B cell (primary cell): Measurements from ENCODE around the gene TSNAX. TPM values are rescaled to one million over a fixed set of nuclear protein-coding genes. Genes with fewer than 3 reads are reported as not detected.

Experiments used
- ATAC-seq: fragments of 200-7000 bp; cut with Tn5 transposase; one replicate; pipeline ENCODE4 v1.10.0; 2021; ENCODE audit warnings: low read depth, mild to moderate bottlenecking, moderate number of reproducible peaks, moderate library complexity
- CTCF ChIA-PET: fragments of 350-600 bp; sonication (Branson Sonifier 250); formaldehyde crosslinking; loops from one replicate; lab custom pipeline; 2021; ENCODE audit warnings: antibody characterized with exemption, inconsistent platforms; lab: Charles Lee
- POLR2A ChIA-PET: fragments of 350-600 bp; sonication (Branson Sonifier 250); formaldehyde crosslinking; loops from one replicate; lab custom pipeline; 2021; ENCODE audit warnings: antibody characterized with exemption; lab: Charles Lee
- DNase-seq: peaks from one replicate; pipeline ENCODE4 v3.0.0; 2013
- H2AFZ ChIP-seq: 2 replicates; pipeline ENCODE4 v1.6.1; 2012; ENCODE audit warnings: mild to moderate bottlenecking, low read depth, low read length; ENCODE audit not compliant: insufficient read depth, poor library complexity, severe bottlenecking
- H3K27ac ChIP-seq, 2 donors: 1 replicate in 1 of 2; 2 replicates in 1 of 2; pipeline ENCODE4 v1.5.1; 2012 to 2013; ENCODE audit warnings: low read length in 2 of 2, mild to moderate bottlenecking in 2 of 2, moderate library complexity in 1 of 2
- H3K27me3 ChIP-seq, 4 experiments: fragments of 200-600 bp in 1 of 4; sonication (generic) in 1 of 4; replicated peaks in 1 of 4; 1 replicate in 2 of 4; 2 replicates in 2 of 4; pipeline versions ENCODE4 v1.6.1 to v1.7.0; 2013 to 2016; ENCODE audit warnings: low read length in 3 of 4, mild to moderate bottlenecking in 2 of 4, mixed read lengths in 1 of 4, moderate library complexity in 1 of 4; ENCODE audit not compliant: insufficient read depth in 4 of 4, control insufficient read depth in 3 of 4; ENCODE audit errors: control extremely low read depth in 1 of 4
- H3K36me3 ChIP-seq, 2 experiments: replicated peaks in 1 of 2; 1 replicate in 1 of 2; 2 replicates in 1 of 2; pipeline versions ENCODE4 v1.6.1 to v1.7.1; 2013; ENCODE audit warnings: low read length in 1 of 2; ENCODE audit not compliant: insufficient read depth in 2 of 2, control insufficient read depth in 1 of 2; ENCODE audit errors: control extremely low read depth in 1 of 2, extremely low read depth in 1 of 2
- H3K4me1 ChIP-seq, 2 donors: fragments of 200-600 bp in 1 of 2; sonication (generic) in 1 of 2; 1 replicate in 1 of 2; 2 replicates in 1 of 2; pipeline versions ENCODE4 v1.5.1 to v1.6.1; 2013 to 2017; ENCODE audit warnings: low read length in 2 of 2; ENCODE audit not compliant: control insufficient read depth in 2 of 2, insufficient read depth in 2 of 2
- H3K4me2 ChIP-seq: replicated peaks from 2 replicates; pipeline ENCODE3; 2012; ENCODE audit warnings: mild to moderate bottlenecking, low read depth, low read length; ENCODE audit not compliant: poor library complexity, severe bottlenecking
- H3K4me3 ChIP-seq, 5 experiments: fragments of 200-600 bp in 1 of 5; sonication (generic) in 1 of 5; 1 replicate in 3 of 5; 2 replicates in 2 of 5; pipeline versions ENCODE4 v1.5.1 to v1.7.0; 2011 to 2016; ENCODE audit warnings: low read length in 4 of 5, mild to moderate bottlenecking in 4 of 5, low read depth in 2 of 5, control low read depth in 1 of 5, moderate library complexity in 1 of 5; ENCODE audit not compliant: insufficient read depth in 1 of 5; ENCODE audit errors: control extremely low read depth in 1 of 5, extremely low read depth in 1 of 5
- H3K79me2 ChIP-seq: fragments of 200-600 bp; sonication (generic); one replicate; pipeline ENCODE4 v1.6.0; 2016; ENCODE audit warnings: low read length; ENCODE audit not compliant: control insufficient read depth, insufficient read depth
- H3K9ac ChIP-seq: fragments of 200-600 bp; sonication (generic); 2 replicates; pipeline ENCODE4 v1.6.1; 2017; ENCODE audit warnings: mild to moderate bottlenecking, low read length, moderate library complexity
- H3K9me3 ChIP-seq, 3 donors: one replicate each; pipeline versions ENCODE4 v1.6.1 to v1.7.1; 2013; ENCODE audit warnings: low read length in 2 of 3; ENCODE audit not compliant: control insufficient read depth in 2 of 3, insufficient read depth in 1 of 3; ENCODE audit errors: control extremely low read depth in 1 of 3
- H4K20me1 ChIP-seq: 2 replicates; pipeline ENCODE4 v1.6.0; 2012; ENCODE audit warnings: mild to moderate bottlenecking, low read length; ENCODE audit not compliant: insufficient read depth, control insufficient read depth, poor library complexity, severe bottlenecking
- H3K27ac Mint-ChIP-seq: one replicate; pipeline ENCODE4 v1.8.0; 2021; ENCODE audit warnings: mixed read lengths
- H3K27me3 Mint-ChIP-seq: one replicate; pipeline ENCODE4 v1.8.0; 2021; ENCODE audit warnings: mixed read lengths
- H3K4me1 Mint-ChIP-seq: one replicate; pipeline ENCODE4 v1.8.0; 2021; ENCODE audit warnings: mixed read lengths
- H3K4me3 Mint-ChIP-seq: one replicate; pipeline ENCODE4 v1.8.0; 2021; ENCODE audit warnings: mixed read lengths
- H3K9me3 Mint-ChIP-seq: one replicate; pipeline ENCODE4 v1.8.0; 2022; ENCODE audit warnings: mixed read lengths; ENCODE audit not compliant: insufficient read depth
- EZH2 ChIP-seq: IDR thresholded peaks from 2 replicates; pipeline ENCODE4 v1.6.1; 2012; ENCODE audit warnings: borderline replicate concordance, low read depth, mild to moderate bottlenecking, moderate library complexity, low read length; ENCODE audit not compliant: insufficient read depth, poor library complexity, severe bottlenecking
- WGBS: methylation state at CpG from one replicate; pipeline ENCODE4 v1.1.5; 2013; ENCODE audit warnings: missing lambda C conversion rate; ENCODE audit not compliant: insufficient coverage; 5-methylcytosine and 5-hydroxymethylcytosine counted together
- intact Hi-C: fragments of 100-400 bp; cut with micrococcal nuclease; formaldehyde crosslinking; loops from one replicate; pipeline ENCODE4 v1.10.0; 2022
- polyA plus RNA-seq: library from polyadenylated mRNA; depleted of rRNA; stranded (reverse); fragments of >200 nt; gene quantifications from 2 replicates; pipeline ENCODE4 v1.2.3, GENCODE V29; 2012
- total RNA-seq, 2 donors: library from RNA; stranded (reverse); fragments of 120-200 nt in 1 of 2; gene quantifications; 1 replicate in 1 of 2; 2 replicates in 1 of 2; pipeline versions ENCODE4 v1.2.3 to v1.2.4, GENCODE V29; 2013 to 2022
- TF ChIP-seq, protein P1 (sequence below): fragments of 200-600 bp; IDR thresholded peaks from one replicate; pipeline ENCODE4 v1.8.0; 2022; ENCODE audit warnings: antibody characterized with exemption, mild to moderate bottlenecking

TSNAX gene
- total and polyA plus RNA-seq, 2 donors (not counting 1 experiment from before 2014, with no cell fraction given) = 9.0 to 41.4 TPM

DNA sequence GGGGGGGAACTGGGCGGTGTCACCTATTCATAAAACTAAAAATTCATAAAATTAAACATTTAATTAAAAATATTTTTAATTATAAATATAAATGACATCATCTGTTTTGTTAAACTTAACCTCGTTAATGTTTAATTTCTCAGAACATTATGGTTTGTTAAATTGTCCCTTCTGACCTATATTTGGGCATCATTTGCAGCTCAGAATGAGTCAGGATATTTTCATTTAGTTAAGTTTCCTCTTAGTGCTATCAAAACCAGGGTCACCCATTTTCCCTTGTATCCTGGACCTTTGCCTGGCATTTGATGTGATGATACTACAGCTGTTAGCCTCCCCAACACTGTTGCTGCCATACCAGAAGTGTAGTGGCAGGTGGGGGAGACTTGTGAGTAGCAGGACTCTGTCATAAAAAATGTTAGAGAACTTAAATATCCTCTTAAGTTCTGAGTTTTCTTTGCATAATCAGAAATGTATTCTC, 30.3 kb downstream of the TSNAX start:
- ChIA-PET POLR2A (no interaction called here), CTCF (interaction anchor here (0.5 to 1.3 kb wide), 2 partner anchors 15 to 20 kb away, joined by 3 to 4 read pairs; no protein-coding TSS in a partner anchor)
- DNase-seq (no peak), ATAC-seq (no peak)
- H3K4me2 ChIP-seq = no peak overlapping the region
- H3K9me3 ChIP-seq = no peaks in the 10 kb centered on the region
- H3K9ac ChIP-seq = no peak overlapping the region
- no peaks in the 10 kb centered on the region for H3K9me3 Mint-ChIP-seq
- TF ChIP-seq, protein P1, sequence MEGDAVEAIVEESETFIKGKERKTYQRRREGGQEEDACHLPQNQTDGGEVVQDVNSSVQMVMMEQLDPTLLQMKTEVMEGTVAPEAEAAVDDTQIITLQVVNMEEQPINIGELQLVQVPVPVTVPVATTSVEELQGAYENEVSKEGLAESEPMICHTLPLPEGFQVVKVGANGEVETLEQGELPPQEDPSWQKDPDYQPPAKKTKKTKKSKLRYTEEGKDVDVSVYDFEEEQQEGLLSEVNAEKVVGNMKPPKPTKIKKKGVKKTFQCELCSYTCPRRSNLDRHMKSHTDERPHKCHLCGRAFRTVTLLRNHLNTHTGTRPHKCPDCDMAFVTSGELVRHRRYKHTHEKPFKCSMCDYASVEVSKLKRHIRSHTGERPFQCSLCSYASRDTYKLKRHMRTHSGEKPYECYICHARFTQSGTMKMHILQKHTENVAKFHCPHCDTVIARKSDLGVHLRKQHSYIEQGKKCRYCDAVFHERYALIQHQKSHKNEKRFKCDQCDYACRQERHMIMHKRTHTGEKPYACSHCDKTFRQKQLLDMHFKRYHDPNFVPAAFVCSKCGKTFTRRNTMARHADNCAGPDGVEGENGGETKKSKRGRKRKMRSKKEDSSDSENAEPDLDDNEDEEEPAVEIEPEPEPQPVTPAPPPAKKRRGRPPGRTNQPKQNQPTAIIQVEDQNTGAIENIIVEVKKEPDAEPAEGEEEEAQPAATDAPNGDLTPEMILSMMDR = no peak
- no peak for TF ChIP-seq EZH2
- H3K4me1 Mint-ChIP-seq = no peaks in the 10 kb centered on the region
- intact Hi-C loops = no loop called here
- H3K27ac ChIP-seq = no peak overlapping the region
- H3K36me3 ChIP-seq = peaks cover 4 to 30% of the 10 kb centered on the region in 2 experiments
- no peaks in the 10 kb centered on the region for H3K27me3 ChIP-seq
- no peak overlapping the region for H3K4me3 Mint-ChIP-seq
- no peaks in the 10 kb centered on the region for H3K27me3 Mint-ChIP-seq
- no peaks in the 10 kb centered on the region for H3K79me2 ChIP-seq
- no peak overlapping the region for H3K27ac Mint-ChIP-seq
- H3K4me1 ChIP-seq = no peaks in the 10 kb centered on the region
- H2AFZ ChIP-seq = no peak overlapping the region
- H3K4me3 ChIP-seq = no peak overlapping the region
- no CpG with 5 or more reads among the region's 2 CpGs for WGBS
- peaks cover 4% of the 10 kb centered on the region for H4K20me1 ChIP-seq

DNA sequence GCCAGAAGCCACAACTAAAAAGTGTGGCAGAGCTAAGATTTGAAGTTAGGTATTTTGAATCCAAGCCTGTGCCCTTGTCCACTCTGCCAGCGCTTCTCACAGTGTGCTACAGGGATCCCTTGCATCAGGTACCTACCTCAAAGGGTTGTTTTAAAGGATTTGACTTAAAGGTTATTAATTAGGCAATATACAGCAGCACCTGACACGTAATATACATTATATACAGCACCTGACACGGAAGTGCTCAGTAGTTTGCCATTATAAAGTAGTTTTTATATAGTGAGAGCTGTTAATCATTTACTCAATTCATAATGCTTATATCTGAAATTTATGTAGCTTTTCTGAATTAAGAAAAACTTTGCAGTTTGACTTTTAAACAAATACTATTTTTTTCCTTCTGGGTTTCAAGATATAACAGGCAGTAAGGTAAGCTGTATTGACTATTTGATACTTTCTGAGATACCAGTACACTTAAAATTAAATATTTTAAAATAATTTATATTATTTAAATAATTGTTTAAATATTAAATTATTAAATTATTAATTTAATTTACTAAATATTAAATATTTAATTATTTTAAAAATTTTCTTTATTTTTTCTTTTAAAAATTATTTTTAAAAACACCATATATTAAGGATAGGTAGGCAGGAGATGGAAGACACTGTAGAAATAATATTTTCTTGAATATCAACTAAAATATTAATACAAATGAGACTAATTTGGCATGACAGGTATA, 33.3 kb downstream of the TSNAX start:
- H3K4me3 ChIP-seq = no peak overlapping the region
- H2AFZ ChIP-seq = no peak overlapping the region
- no peak for DNase-seq
- POLR2A ChIA-PET = no interaction called here
- no peak for ATAC-seq
- H3K79me2 ChIP-seq = no peaks in the 10 kb centered on the region
- H3K9me3 Mint-ChIP-seq = no peaks in the 10 kb centered on the region
- H3K27ac ChIP-seq = no peak overlapping the region
- intact Hi-C loops = no loop called here
- TF ChIP-seq, protein P1 = no peak
- no peak for TF ChIP-seq EZH2
- CTCF ChIA-PET = no interaction called here
- H3K4me1 Mint-ChIP-seq = no peaks in the 10 kb centered on the region
- no peak overlapping the region for H3K4me3 Mint-ChIP-seq
- H4K20me1 ChIP-seq = peaks cover 4% of the 10 kb centered on the region
- no peak overlapping the region for H3K9ac ChIP-seq
- no peaks in the 10 kb centered on the region for H3K9me3 ChIP-seq
- WGBS = no CpG with 5 or more reads among the region's 3 CpGs
- H3K27me3 ChIP-seq = no peaks in the 10 kb centered on the region
- no peak overlapping the region for H3K27ac Mint-ChIP-seq
- H3K27me3 Mint-ChIP-seq = no peaks in the 10 kb centered on the region
- no peak overlapping the region for H3K4me2 ChIP-seq
- H3K36me3 ChIP-seq = peaks cover 16 to 35% of the 10 kb centered on the region in 2 experiments
- no peaks in the 10 kb centered on the region for H3K4me1 ChIP-seq
